ENCODE measurements around the gene HPS4.
"Not testable (repeated sequence)": the region's sequence is repeated elsewhere in the genome, so short reads cannot be mapped to it uniquely, and the experiment has no call there.

The HPS4 gene

DNA sequence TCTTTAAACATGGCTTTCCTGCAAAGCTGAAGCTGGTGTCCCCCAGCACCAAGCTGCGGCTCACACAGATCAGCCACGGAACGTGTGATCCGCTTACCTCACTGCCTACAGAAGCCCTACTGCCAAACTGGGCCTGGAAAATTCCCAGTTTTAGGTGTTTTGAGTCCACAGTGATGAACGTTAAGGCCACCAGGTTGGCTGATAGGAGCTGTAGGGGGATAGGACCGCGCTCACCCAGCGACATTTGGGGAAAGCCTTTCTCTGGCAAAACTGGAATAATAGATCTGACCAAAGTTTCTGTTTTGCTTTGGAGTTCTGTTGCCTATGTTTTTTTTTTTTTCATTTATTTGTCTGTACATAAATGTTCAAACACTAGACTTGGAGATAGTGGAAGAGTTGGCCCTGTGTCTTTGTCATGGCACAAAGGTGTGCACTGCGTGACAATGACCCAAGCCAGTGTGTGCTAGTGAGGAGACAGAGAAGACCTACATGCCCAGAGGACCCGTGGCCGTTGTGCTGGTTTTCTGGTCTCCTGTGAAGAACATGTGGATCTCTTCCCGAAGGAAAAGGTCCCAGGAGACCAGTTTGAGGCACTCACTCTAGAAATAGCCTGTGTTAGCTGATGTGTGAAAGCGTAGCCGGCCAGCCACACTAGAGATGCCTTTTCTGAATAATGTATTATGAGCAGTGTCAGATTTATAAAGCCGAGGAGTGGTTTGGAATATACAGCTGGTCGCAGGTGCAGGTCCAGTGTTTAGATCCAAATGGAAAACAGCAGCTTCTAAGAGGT is 39.5 kb downstream of the HPS4 start:
- no CpG with 5 or more reads among the region's 16 CpGs for WGBS (ENCODE audit: insufficient coverage, insufficient read length)
- Histone ChIP-seq H3K27ac (ENCODE audit: low read length) (no peak overlapping the region), H3K4me3 (ENCODE audit: low read length) (no peak overlapping the region), H3K4me1 (ENCODE audit: control insufficient read depth, insufficient read depth, low read length) (no peaks in the 10 kb centered on the region; the same call in 1 of the 2 replicates), H3K36me3 (ENCODE audit: control insufficient read depth, insufficient read depth, low read length) (no peaks in the 10 kb centered on the region), H3K9me3 (ENCODE audit: control insufficient read depth, insufficient read depth, low read length) (no peaks in the 10 kb centered on the region), H3K27me3 (ENCODE audit: control insufficient read depth, insufficient read depth, low read length) (no peaks in the 10 kb centered on the region)
- no peak for DNase-seq (ENCODE audit: low read depth, low spot score)

GRCh38 chr22:26442086-26442756 is 41.4 kb downstream of the HPS4 start:
- no CpG with 5 or more reads among the region's 4 CpGs for WGBS (ENCODE audit: insufficient coverage, insufficient read length)
- no peaks in the 10 kb centered on the region; the same call in 1 of the 2 replicates for H3K4me1 ChIP-seq (ENCODE audit: control insufficient read depth, insufficient read depth, low read length)
- DNase-seq (ENCODE audit: low read depth, low spot score): no peak

GRCh38 chr22:26439559-26439958 is 44.0 kb downstream of the HPS4 start:
- no peak overlapping the region for H3K27ac ChIP-seq (ENCODE audit: low read length)
- no CpG with 5 or more reads among the region's 3 CpGs for WGBS (ENCODE audit: insufficient coverage, insufficient read length)
- H3K9me3 ChIP-seq (ENCODE audit: control insufficient read depth, insufficient read depth, low read length): no peaks in the 10 kb centered on the region
- no peaks in the 10 kb centered on the region for H3K36me3 ChIP-seq (ENCODE audit: control insufficient read depth, insufficient read depth, low read length)
- no peaks in the 10 kb centered on the region; the same call in 1 of the 2 replicates for H3K4me1 ChIP-seq (ENCODE audit: control insufficient read depth, insufficient read depth, low read length)
- no peak overlapping the region for H3K4me3 ChIP-seq (ENCODE audit: low read length)
- no peak for DNase-seq (ENCODE audit: low read depth, low spot score)
- no peaks in the 10 kb centered on the region for H3K27me3 ChIP-seq (ENCODE audit: control insufficient read depth, insufficient read depth, low read length)

More at GRCh38 chr22:26442086-26442756, 41.4 kb downstream of the HPS4 start:
- Histone ChIP-seq H3K27me3 (ENCODE audit: control insufficient read depth, insufficient read depth, low read length) (no peaks in the 10 kb centered on the region), H3K9me3 (ENCODE audit: control insufficient read depth, insufficient read depth, low read length) (no peaks in the 10 kb centered on the region), H3K36me3 (ENCODE audit: control insufficient read depth, insufficient read depth, low read length) (no peaks in the 10 kb centered on the region), H3K4me3 (ENCODE audit: low read length) (no peak overlapping the region), H3K27ac (ENCODE audit: low read length) (no peak overlapping the region)

GRCh38 chr22:26438776-26439175 is 44.8 kb downstream of the HPS4 start:
- H3K27ac ChIP-seq (ENCODE audit: low read length); H3K4me3 ChIP-seq (ENCODE audit: low read length); H3K9me3 ChIP-seq (ENCODE audit: control insufficient read depth, insufficient read depth, low read length); H3K27me3 ChIP-seq (ENCODE audit: control insufficient read depth, insufficient read depth, low read length); DNase-seq (ENCODE audit: low read depth, low spot score); H3K4me1 ChIP-seq (ENCODE audit: control insufficient read depth, insufficient read depth, low read length); H3K36me3 ChIP-seq (ENCODE audit: control insufficient read depth, insufficient read depth, low read length): not testable (repeated sequence)
- no CpG with 5 or more reads among the region's 3 CpGs for WGBS (ENCODE audit: insufficient coverage, insufficient read length)

DNA sequence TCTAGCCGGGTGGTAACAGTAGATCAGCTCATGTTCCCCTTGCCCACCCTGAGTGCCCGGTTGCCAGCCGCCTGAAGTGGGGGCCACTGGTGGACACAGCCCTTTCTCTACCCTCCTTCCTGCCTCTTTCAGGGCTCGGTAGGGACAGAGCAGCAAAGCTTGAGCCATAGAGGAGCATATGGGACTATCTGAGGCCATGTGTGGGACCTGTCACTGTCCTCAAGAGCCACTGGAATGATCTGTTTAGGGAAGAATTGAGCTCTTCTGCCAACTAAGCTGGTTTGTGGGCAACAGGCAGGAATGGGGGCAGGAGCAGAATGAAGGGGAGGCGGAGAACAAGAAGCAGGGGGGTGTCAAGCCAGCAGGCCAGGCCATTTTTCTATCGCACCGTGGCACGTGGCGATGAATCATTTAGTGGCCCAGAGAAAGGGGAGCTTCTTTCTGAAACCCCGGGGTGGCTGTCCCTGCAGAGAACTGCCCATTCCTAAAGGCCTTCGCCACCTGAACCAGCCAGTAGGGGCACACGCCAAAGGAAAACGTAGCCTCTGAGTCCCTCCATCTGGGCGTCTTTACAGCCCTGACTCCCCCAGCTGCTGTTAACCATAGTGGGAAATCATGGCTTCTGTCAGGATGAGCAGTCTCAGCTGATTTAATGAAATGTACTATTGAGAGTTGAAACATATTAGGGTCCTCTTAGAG is 45.7 kb downstream of the HPS4 start:
- no CpG with 5 or more reads among the region's 14 CpGs for WGBS (ENCODE audit: insufficient coverage, insufficient read length)
- no peak for DNase-seq (ENCODE audit: low read depth, low spot score)

GRCh38 chr22:26436903-26437515 is 46.6 kb downstream of the HPS4 start:
- no CpG with 5 or more reads among the region's 11 CpGs for WGBS (ENCODE audit: insufficient coverage, insufficient read length)
- no peak for DNase-seq (ENCODE audit: low read depth, low spot score)
- no peaks in the 10 kb centered on the region for H3K27me3 ChIP-seq (ENCODE audit: control insufficient read depth, insufficient read depth, low read length)
- no peak overlapping the region for H3K4me3 ChIP-seq (ENCODE audit: low read length)
- peaks cover 9% of the 10 kb centered on the region; the same call in 1 of the 2 replicates for H3K36me3 ChIP-seq (ENCODE audit: control insufficient read depth, insufficient read depth, low read length)
- no peak overlapping the region for H3K27ac ChIP-seq (ENCODE audit: low read length)
- no peaks in the 10 kb centered on the region for H3K4me1 ChIP-seq (ENCODE audit: control insufficient read depth, insufficient read depth, low read length)
- no peaks in the 10 kb centered on the region for H3K9me3 ChIP-seq (ENCODE audit: control insufficient read depth, insufficient read depth, low read length)

More for the DNA sequence above, 45.7 kb downstream of the HPS4 start:
- Histone ChIP-seq H3K27me3 (ENCODE audit: control insufficient read depth, insufficient read depth, low read length) (no peaks in the 10 kb centered on the region), H3K9me3 (ENCODE audit: control insufficient read depth, insufficient read depth, low read length) (no peaks in the 10 kb centered on the region), H3K4me1 (ENCODE audit: control insufficient read depth, insufficient read depth, low read length) (no peaks in the 10 kb centered on the region; the same call in 1 of the 2 replicates), H3K4me3 (ENCODE audit: low read length) (no peak overlapping the region), H3K36me3 (ENCODE audit: control insufficient read depth, insufficient read depth, low read length) (peaks cover 9% of the 10 kb centered on the region; the same call in 1 of the 2 replicates), H3K27ac (ENCODE audit: low read length) (no peak overlapping the region)

DNA sequence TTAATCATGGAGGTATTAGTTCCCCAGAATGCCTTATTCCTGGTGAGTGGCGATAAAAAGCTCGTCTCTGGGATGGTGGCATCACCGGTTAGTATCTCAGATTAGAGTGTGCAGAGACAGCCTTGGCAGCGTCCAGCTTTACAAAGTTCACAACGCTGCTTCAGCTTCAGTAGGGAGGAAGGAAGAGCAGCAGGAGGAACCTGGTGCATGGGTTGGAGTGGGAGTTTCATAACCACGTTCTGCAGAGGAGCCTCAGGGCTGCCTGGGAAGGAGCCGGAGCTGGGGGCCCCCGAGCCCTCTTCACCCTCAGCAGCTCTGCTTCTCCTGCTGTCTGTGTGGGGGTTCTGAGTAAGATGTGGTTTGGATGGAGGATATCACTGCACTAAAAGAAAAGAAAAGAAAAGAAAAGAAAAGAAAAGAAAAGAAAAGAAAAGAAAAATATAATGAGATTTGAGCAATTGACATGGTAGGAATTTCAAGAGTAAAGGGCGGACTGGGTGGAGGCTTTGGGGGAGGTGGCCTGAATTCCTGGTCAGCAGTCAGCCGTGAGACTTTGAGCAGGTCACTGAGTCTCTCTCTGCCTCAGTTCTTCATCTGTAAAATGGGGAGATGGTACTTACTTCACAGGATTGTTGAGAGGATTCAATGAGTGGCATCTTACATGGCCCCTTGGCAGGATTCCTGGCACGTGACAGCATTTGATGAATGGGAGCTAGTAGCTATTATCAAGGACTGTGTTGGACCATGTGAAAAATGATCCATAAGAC is 48.1 kb downstream of the HPS4 start:
- no peak overlapping the region for H3K27ac ChIP-seq (ENCODE audit: low read length)
- no CpG with 5 or more reads among the region's 11 CpGs for WGBS (ENCODE audit: insufficient coverage, insufficient read length)
- no peak for DNase-seq (ENCODE audit: low read depth, low spot score)

DNA sequence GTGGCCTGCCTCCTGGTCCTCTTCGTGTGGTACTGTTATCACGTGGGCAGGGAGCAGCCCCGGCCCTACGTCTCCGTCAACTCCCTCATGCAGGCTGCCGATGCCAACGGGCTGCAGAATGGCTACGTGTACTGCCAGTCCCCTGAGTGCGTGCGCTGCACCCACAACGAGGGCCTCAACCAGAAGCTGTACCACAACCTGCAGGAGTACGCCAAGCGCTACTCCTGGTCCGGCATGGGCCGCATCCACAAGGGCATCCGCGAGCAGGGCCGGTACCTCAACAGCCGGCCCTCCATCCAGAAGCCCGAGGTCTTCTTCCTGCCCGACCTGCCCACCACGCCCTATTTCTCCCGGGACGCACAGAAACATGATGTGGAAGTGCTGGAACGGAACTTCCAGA is 49.8 kb downstream of the HPS4 start:
- no peaks in the 10 kb centered on the region for H3K9me3 ChIP-seq (ENCODE audit: control insufficient read depth, insufficient read depth, low read length)
- no CpG with 5 or more reads among the region's 25 CpGs for WGBS (ENCODE audit: insufficient coverage, insufficient read length)
- no peak overlapping the region for H3K27ac ChIP-seq (ENCODE audit: low read length)
- DNase-seq (ENCODE audit: low read depth, low spot score): no peak
- H3K36me3 ChIP-seq (ENCODE audit: control insufficient read depth, insufficient read depth, low read length): peaks cover 9% of the 10 kb centered on the region; the same call in 1 of the 2 replicates
- H3K4me3 ChIP-seq (ENCODE audit: low read length): no peak overlapping the region
- no peaks in the 10 kb centered on the region for H3K27me3 ChIP-seq (ENCODE audit: control insufficient read depth, insufficient read depth, low read length)
- 0 out of 2 replicates have a peak, but pooled peaks cover 2% of the 10 kb centered on the region for H3K4me1 ChIP-seq (ENCODE audit: control insufficient read depth, insufficient read depth, low read length)

More for the DNA sequence above, 48.1 kb downstream of the HPS4 start:
- H3K36me3 ChIP-seq (ENCODE audit: control insufficient read depth, insufficient read depth, low read length): peaks cover 9% of the 10 kb centered on the region; the same call in 1 of the 2 replicates
- H3K4me3 ChIP-seq (ENCODE audit: low read length): no peak overlapping the region
- no peaks in the 10 kb centered on the region for H3K4me1 ChIP-seq (ENCODE audit: control insufficient read depth, insufficient read depth, low read length)
- H3K27me3 ChIP-seq (ENCODE audit: control insufficient read depth, insufficient read depth, low read length): no peaks in the 10 kb centered on the region
- no peaks in the 10 kb centered on the region for H3K9me3 ChIP-seq (ENCODE audit: control insufficient read depth, insufficient read depth, low read length)

DNA sequence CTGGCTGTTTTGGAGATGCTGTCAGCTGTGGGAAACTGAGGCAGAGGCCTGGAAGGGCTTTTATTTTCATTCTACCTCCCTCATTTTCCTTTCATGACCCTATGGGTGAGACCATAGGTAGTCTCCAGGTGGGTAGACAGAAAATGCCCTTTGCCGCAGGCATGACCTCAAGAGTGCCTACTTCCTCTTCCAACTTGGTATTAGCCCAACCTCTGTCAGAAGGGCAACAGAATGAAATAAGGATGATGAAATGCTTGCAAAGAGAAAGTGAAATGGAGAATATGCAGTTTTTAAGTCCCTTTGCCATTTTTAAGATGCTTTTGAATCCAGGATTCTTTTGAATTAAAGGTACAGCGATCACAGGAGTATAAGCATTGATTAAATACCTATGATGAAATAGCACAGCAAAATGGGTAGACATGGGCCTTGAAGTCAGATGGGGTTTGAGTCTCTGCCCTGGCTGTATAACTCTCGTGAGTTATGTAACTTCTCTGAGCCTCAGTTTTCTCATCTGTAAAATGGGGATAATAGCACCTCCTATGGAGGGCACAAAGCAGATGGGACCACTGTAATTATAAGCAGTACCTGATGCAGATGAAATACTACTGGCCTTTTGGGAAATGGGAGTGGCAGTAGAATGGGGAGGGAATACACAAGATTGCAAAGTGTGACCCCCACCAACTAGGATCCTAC is 50.8 kb downstream of the HPS4 start:
- WGBS (ENCODE audit: insufficient coverage, insufficient read length): no CpG with 5 or more reads among the region's 3 CpGs
- Histone ChIP-seq H3K27me3 (ENCODE audit: control insufficient read depth, insufficient read depth, low read length) (no peaks in the 10 kb centered on the region), H3K9me3 (ENCODE audit: control insufficient read depth, insufficient read depth, low read length) (no peaks in the 10 kb centered on the region), H3K36me3 (ENCODE audit: control insufficient read depth, insufficient read depth, low read length) (peaks cover 9% of the 10 kb centered on the region; the same call in 1 of the 2 replicates), H3K27ac (ENCODE audit: low read length) (no peak overlapping the region), H3K4me3 (ENCODE audit: low read length) (no peak overlapping the region), H3K4me1 (ENCODE audit: control insufficient read depth, insufficient read depth, low read length) (0 out of 2 replicates have a peak, but pooled peaks cover 2% of the 10 kb centered on the region)
- no peak for DNase-seq (ENCODE audit: low read depth, low spot score)

Data from iPS DF 6.9 (cell line).